ENCODE measurements around the gene SNTA1. TPM values are rescaled to one million over a fixed set of nuclear protein-coding genes. Genes with fewer than 3 reads are reported as not detected.

SNTA1 gene
- total RNA-seq, 1 donor from 2014 or later, result 13.3 TPM

DNA sequence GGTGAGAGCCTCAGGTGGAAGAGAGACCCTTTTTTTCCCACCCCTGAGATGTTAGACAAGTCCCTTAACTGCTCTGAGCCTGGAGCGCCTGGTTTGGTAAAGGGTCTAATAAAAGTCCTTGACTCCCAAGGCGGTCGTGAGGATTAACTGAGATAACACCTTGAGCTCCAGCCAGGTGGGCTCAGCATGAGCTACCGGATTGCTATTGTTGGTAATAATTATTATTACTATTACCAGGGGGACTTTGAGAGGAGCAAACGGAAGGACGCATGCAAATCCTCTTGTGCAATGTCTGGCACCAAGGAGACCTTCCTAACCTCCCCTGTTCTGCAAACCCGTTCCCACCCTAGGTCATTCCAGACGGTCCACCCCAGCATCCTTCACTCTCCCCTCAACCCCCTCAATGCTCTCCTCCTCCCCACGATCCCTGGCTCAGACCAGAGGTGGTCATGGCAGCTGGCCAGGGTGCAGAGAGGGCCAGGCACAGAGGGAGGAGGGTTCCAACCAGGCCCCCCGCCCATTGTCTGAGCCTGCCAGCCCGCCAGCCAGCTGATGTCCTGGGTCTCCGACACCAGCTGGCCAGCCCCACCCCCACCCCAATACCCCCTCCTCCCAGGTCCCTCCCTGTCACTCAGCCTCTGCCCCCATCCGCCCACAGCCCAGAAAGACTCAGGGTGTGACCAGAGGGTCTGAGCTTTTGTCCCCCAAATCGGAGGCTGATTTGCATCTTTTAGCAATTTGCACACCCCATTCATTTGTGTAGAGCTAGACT lies 32.0 kb upstream of the SNTA1 start:
- Mint-ChIP-seq H3K4me3 (no peak overlapping the region), H3K27me3 (ENCODE audit: low read depth) (no peaks in the 10 kb centered on the region), H3K36me3 (no peaks in the 10 kb centered on the region), H3K4me1 (no peaks in the 10 kb centered on the region), H3K27ac (no peak overlapping the region), H3K9me3 (no peaks in the 10 kb centered on the region)
- DNase-seq (ENCODE audit: low spot score in 2 of 2, unreplicated experiment in 2 of 2), result no peak
- TF ChIP-seq, protein P1, sequence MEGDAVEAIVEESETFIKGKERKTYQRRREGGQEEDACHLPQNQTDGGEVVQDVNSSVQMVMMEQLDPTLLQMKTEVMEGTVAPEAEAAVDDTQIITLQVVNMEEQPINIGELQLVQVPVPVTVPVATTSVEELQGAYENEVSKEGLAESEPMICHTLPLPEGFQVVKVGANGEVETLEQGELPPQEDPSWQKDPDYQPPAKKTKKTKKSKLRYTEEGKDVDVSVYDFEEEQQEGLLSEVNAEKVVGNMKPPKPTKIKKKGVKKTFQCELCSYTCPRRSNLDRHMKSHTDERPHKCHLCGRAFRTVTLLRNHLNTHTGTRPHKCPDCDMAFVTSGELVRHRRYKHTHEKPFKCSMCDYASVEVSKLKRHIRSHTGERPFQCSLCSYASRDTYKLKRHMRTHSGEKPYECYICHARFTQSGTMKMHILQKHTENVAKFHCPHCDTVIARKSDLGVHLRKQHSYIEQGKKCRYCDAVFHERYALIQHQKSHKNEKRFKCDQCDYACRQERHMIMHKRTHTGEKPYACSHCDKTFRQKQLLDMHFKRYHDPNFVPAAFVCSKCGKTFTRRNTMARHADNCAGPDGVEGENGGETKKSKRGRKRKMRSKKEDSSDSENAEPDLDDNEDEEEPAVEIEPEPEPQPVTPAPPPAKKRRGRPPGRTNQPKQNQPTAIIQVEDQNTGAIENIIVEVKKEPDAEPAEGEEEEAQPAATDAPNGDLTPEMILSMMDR (IDR thresholded peaks at IDR 0.05; ENCODE audit: unreplicated experiment), result no peak

DNA sequence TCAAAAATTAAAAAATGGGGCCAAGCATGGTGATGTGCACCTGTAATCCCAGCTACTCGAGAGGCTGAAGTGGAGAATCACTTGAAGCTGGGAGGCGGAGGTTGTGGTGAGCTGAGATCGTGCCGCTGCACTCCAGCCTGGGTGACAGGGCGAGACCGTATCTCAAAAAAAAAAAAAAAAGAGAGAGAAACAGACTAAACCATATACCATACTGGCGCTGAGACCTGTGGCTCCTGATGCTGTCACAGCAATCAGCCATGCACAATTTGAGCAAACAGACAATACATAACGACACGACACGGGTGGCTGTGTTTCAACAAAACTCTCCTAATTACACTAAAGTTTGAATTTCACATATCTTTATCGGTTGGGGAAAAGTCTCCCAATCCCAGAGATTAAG lies 31.4 kb upstream of the SNTA1 start:
- no peaks in the 10 kb centered on the region for H3K27me3 Mint-ChIP-seq (ENCODE audit: low read depth)
- H3K27ac Mint-ChIP-seq, result no peak overlapping the region

DNA sequence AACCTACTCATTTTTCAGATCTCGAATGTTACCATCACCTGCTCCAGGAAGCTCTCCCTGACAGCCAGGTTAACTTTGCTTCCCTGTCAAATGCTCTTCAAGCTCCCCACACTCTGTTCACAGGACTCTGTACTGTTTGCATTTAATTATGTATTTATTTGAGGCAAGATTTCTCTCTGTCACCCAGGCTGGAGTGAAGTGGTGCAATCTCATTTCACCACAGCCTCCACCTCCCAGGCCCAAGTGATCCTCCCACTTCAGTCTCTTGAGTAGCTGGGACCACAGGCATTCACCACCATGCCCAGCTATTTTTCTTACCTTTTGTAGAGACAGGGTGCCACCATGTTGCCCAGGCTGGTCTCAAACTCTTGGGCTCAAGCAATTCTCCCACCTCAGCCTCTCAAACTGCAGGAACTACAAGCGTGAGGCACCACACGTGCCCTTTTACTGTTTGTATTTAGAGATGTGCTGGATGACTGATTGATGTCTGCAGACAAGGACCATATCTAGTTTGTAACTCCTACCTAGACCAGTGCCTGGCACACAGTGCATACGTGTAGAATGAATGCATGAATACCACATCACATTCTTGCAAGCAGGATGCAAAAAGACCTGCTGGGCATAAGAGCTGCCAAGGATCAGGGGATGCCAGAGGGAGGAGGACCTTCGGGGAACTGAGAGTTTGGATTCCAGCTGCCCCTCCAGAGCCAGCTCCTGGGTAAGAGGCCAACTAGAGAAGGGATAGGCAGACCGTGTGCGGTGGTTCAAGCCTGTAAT lies 30.7 kb upstream of the SNTA1 start:
- no peaks in the 10 kb centered on the region for H3K27me3 Mint-ChIP-seq (ENCODE audit: low read depth)
- H3K36me3 Mint-ChIP-seq, result no peaks in the 10 kb centered on the region
- H3K27ac Mint-ChIP-seq, result no peak overlapping the region
- no peaks in the 10 kb centered on the region for H3K9me3 Mint-ChIP-seq
- H3K4me1 Mint-ChIP-seq, result no peaks in the 10 kb centered on the region
- TF ChIP-seq, protein P1 (IDR thresholded peaks at IDR 0.05; ENCODE audit: unreplicated experiment), result no peak
- no peak overlapping the region for H3K4me3 Mint-ChIP-seq
- no peak for DNase-seq (ENCODE audit: low spot score in 2 of 2, unreplicated experiment in 2 of 2)

More for the DNA sequence above, 31.4 kb upstream of the SNTA1 start:
- TF ChIP-seq, protein P1 (IDR thresholded peaks at IDR 0.05; ENCODE audit: unreplicated experiment), result no peak
- no peak for DNase-seq (ENCODE audit: low spot score in 2 of 2, unreplicated experiment in 2 of 2)
- no peaks in the 10 kb centered on the region for H3K4me1 Mint-ChIP-seq
- no peaks in the 10 kb centered on the region for H3K36me3 Mint-ChIP-seq
- no peak overlapping the region for H3K4me3 Mint-ChIP-seq
- H3K9me3 Mint-ChIP-seq, result no peaks in the 10 kb centered on the region

DNA sequence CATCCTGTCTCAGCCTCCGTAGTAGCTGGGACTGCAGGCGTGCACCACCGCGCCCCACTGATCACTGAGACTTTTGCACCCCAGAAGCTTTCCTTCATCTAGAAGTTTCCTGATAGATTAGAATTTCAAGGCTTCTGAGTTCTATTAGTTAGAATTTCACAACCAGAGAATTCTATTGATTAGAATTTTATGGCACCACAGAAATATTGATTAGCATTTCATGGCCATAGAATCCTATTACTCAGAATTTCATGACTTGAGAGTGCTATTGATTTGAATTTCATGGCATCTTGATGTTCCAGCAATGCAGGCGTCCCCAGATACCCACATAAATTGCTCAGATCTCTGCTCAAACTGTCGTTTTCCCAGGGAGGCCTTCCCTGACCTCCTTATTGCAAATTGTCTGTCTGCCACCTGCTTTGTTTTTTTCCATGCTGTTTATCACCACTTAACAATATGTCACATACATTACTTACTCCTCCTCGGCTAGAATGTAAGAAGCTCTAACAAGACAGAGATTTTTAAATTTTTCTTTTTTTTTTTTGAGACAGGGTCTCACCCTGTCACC lies 29.4 kb upstream of the SNTA1 start:
- Mint-ChIP-seq H3K4me1 (no peaks in the 10 kb centered on the region), H3K9me3 (no peaks in the 10 kb centered on the region)
- TF ChIP-seq, protein P1 (IDR thresholded peaks at IDR 0.05; ENCODE audit: unreplicated experiment), result no peak

DNA sequence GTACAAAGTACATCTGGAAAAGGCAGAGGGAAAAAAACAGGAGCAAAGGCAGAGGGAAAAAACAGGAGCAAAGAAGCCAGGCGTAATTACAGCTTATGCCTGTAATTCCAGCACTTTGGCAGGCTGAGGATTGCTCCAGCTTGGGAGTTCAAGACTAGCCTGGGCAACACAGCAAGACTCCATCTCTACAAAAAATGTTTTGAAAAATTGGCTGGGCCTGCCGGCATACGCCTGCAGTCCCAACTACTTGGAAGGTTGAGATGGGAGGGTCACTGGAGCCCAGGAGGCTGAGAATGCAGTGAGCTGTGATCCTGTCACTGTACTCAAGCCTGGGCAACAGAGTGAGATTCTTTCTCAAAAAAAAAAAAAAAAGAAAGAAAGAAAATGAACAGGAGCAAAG lies 27.3 kb upstream of the SNTA1 start:
- Mint-ChIP-seq H3K27me3 (ENCODE audit: low read depth) (no peaks in the 10 kb centered on the region), H3K27ac (no peak overlapping the region), H3K36me3 (no peaks in the 10 kb centered on the region), H3K4me3 (no peak overlapping the region), H3K9me3 (no peaks in the 10 kb centered on the region), H3K4me1 (no peaks in the 10 kb centered on the region)
- TF ChIP-seq, protein P1 (IDR thresholded peaks at IDR 0.05; ENCODE audit: unreplicated experiment), result no peak
- DNase-seq (ENCODE audit: low spot score in 2 of 2, unreplicated experiment in 2 of 2), result no peak

More for the DNA sequence above, 29.4 kb upstream of the SNTA1 start:
- H3K36me3 Mint-ChIP-seq, result no peaks in the 10 kb centered on the region
- no peak for DNase-seq (ENCODE audit: low spot score in 2 of 2, unreplicated experiment in 2 of 2)
- H3K4me3 Mint-ChIP-seq, result no peak overlapping the region
- no peaks in the 10 kb centered on the region for H3K27me3 Mint-ChIP-seq (ENCODE audit: low read depth)
- no peak overlapping the region for H3K27ac Mint-ChIP-seq
